GDM1 (cell line): Measurements from ENCODE around the gene RARB.

Experiments
- DNase-seq: peaks from one replicate; lab custom pipeline; 2025; lab: John Stamatoyannopoulos, UW

Gene RARB

GRCh38 chr3:25423780-25424588 lies 4.1 kb upstream of the RARB start:
- DNase-seq: no peak

- no peak for DNase-seq
Observed at GRCh38 chr3:25424614-25425013, 3.4 kb upstream of the RARB start.

- no peak for DNase-seq
Observed at GRCh38 chr3:25426408-25426807, 1.7 kb upstream of the RARB start.

- no peak for DNase-seq
Observed at GRCh38 chr3:25427155-25427554, 908 bp upstream of the RARB start.

- no peak for DNase-seq
Observed at GRCh38 chr3:25427563-25427941, 511 bp upstream of the RARB start.

- DNase-seq: no peak
Observed at GRCh38 chr3:25428789-25429335, 799 bp downstream of the RARB start.

GRCh38 chr3:25429361-25430286 lies 1.6 kb downstream of the RARB start:
- DNase-seq: no peak

GRCh38 chr3:25430287-25430934 lies 2.3 kb downstream of the RARB start:
- no peak for DNase-seq

GRCh38 chr3:25430935-25431770 lies 3.1 kb downstream of the RARB start:
- no peak for DNase-seq

- DNase-seq: no peak
Observed at GRCh38 chr3:25432176-25432720, 4.2 kb downstream of the RARB start.

GRCh38 chr3:25433106-25433505 lies 5.0 kb downstream of the RARB start:
- no peak for DNase-seq

GRCh38 chr3:25433868-25434267 lies 5.8 kb downstream of the RARB start:
- no peak for DNase-seq

- DNase-seq: no peak
Observed at GRCh38 chr3:25437953-25438352, 9.9 kb downstream of the RARB start.

- DNase-seq: no peak
Observed at GRCh38 chr3:25438791-25439555, 10.9 kb downstream of the RARB start.

GRCh38 chr3:25441234-25441856 lies 13.3 kb downstream of the RARB start:
- DNase-seq: no peak

GRCh38 chr3:25442486-25442885 lies 14.4 kb downstream of the RARB start:
- no peak for DNase-seq

GRCh38 chr3:25444273-25444672 lies 16.2 kb downstream of the RARB start:
- DNase-seq: no peak

- no peak for DNase-seq
Observed at GRCh38 chr3:25445731-25446130, 17.7 kb downstream of the RARB start.

- DNase-seq: no peak
Observed at GRCh38 chr3:25447285-25447684, 19.2 kb downstream of the RARB start.

GRCh38 chr3:25447925-25448324 lies 19.9 kb downstream of the RARB start:
- DNase-seq: no peak
